ENCODE measurements around the gene OLIG2. TPM values are rescaled to one million over a fixed set of nuclear protein-coding genes. Genes with fewer than 3 reads are reported as not detected.

The OLIG2 gene
- total RNA-seq, 3 donors from 2014 or later (not counting 1 experiment from before 2014, with no cell fraction given): not detected

DNA sequence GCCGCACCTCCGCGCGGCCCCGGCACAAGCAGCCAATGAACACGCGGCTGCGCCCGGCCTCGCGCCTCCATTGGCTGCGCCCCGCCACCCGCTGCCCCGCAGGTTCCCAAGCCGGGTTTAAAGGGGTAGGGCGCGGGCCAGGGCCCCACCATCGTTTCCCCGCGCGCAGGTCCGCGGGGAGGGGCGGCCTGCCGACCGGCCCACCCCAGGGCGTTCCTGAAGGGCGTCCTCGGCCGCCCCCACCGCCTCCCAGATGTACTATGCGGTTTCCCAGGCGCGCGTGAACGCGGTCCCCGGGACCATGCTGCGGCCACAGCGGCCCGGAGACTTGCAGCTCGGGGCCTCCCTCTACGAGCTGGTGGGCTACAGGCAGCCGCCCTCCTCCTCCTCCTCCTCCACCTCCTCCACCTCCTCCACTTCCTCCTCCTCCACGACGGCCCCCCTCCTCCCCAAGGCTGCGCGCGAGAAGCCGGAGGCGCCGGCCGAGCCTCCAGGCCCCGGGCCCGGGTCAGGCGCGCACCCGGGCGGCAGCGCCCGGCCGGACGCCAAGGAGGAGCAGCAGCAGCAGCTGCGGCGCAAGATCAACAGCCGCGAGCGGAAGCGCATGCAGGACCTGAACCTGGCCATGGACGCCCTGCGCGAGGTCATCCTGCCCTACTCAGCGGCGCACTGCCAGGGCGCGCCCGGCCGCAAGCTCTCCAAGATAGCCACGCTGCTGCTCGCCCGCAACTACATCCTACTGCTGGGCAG lies 44.4 kb downstream of the OLIG2 start, which contains the start of gene OLIG1:
Gene OLIG1 (plus strand): TSS at position 148 of the 750 bp plus-strand sequence. CDS start 106 bp downstream, at position 254.
- Mint-ChIP-seq H3K4me3 (peak within 1 kb of the TSS; percentile 78), H3K36me3 (no peaks in the 10 kb centered on the region), H3K27me3 (ENCODE audit: low read depth in 2 of 2) (peaks cover 58 to 66% of the 10 kb centered on the region in 2 donors), H3K4me1 (peaks cover 9 to 15% of the 10 kb centered on the region in 2 donors), H3K27ac (no peak within 1 kb of the TSS), H3K9me3 (no peaks in the 10 kb centered on the region)
- H3K4me1 ChIP-seq (ENCODE audit: control insufficient read depth, insufficient read depth, low read length): peaks cover 22% of the 10 kb centered on the region
- no peak within 1 kb of the TSS for H3K27ac ChIP-seq (ENCODE audit: low read length)
- H3K27me3 ChIP-seq (ENCODE audit: control insufficient read depth, insufficient read depth, low read length): peaks cover 49% of the 10 kb centered on the region
- no peak within 1 kb of the TSS for H3K4me3 ChIP-seq (ENCODE audit: low read length)
- WGBS (ENCODE audit: insufficient coverage): under 1% methylated on average over 82 of the region's 82 CpGs
- no peaks in the 10 kb centered on the region for H3K9me3 ChIP-seq (ENCODE audit: control insufficient read depth, insufficient read depth, low read length)
- DNase-seq (peak in 1 of 2 donors; percentile 35), ATAC-seq (peak; percentile 54 to 70 (median 67))
- intact Hi-C loops (cut with micrococcal nuclease): no loop called here
- TF ChIP-seq, protein P1, sequence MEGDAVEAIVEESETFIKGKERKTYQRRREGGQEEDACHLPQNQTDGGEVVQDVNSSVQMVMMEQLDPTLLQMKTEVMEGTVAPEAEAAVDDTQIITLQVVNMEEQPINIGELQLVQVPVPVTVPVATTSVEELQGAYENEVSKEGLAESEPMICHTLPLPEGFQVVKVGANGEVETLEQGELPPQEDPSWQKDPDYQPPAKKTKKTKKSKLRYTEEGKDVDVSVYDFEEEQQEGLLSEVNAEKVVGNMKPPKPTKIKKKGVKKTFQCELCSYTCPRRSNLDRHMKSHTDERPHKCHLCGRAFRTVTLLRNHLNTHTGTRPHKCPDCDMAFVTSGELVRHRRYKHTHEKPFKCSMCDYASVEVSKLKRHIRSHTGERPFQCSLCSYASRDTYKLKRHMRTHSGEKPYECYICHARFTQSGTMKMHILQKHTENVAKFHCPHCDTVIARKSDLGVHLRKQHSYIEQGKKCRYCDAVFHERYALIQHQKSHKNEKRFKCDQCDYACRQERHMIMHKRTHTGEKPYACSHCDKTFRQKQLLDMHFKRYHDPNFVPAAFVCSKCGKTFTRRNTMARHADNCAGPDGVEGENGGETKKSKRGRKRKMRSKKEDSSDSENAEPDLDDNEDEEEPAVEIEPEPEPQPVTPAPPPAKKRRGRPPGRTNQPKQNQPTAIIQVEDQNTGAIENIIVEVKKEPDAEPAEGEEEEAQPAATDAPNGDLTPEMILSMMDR (IDR thresholded peaks at IDR 0.05): no peak
- H3K36me3 ChIP-seq (ENCODE audit: control insufficient read depth, insufficient read depth, low read length): no peaks in the 10 kb centered on the region

- WGBS (ENCODE audit: insufficient coverage): 4% methylated on average over 44 of the region's 44 CpGs
- Mint-ChIP-seq H3K27me3 (ENCODE audit: low read depth in 2 of 2) (peaks cover 53 to 65% of the 10 kb centered on the region in 2 donors), H3K4me1 (peaks cover 9 to 15% of the 10 kb centered on the region in 2 donors), H3K4me3 (no peak overlapping the region), H3K36me3 (no peaks in the 10 kb centered on the region), H3K27ac (no peak overlapping the region), H3K9me3 (no peaks in the 10 kb centered on the region)
- Histone ChIP-seq H3K4me3 (ENCODE audit: low read length) (no peak overlapping the region), H3K27ac (ENCODE audit: low read length) (no peak overlapping the region), H3K9me3 (ENCODE audit: control insufficient read depth, insufficient read depth, low read length) (no peaks in the 10 kb centered on the region), H3K4me1 (ENCODE audit: control insufficient read depth, insufficient read depth, low read length) (peaks cover 22% of the 10 kb centered on the region), H3K36me3 (ENCODE audit: control insufficient read depth, insufficient read depth, low read length) (no peaks in the 10 kb centered on the region), H3K27me3 (ENCODE audit: control insufficient read depth, insufficient read depth, low read length) (peaks cover 49% of the 10 kb centered on the region)
- DNase-seq (no peak), ATAC-seq (peak in 1 of 3 donors; percentile 4)
- intact Hi-C loops (cut with micrococcal nuclease): no loop called here
- TF ChIP-seq, protein P1 (IDR thresholded peaks at IDR 0.05): no peak
These were observed 44.9 kb downstream of the OLIG2 start for GRCh38 chr21:33070744-33070997.

- Mint-ChIP-seq H3K27ac (no peak overlapping the region), H3K36me3 (no peaks in the 10 kb centered on the region), H3K27me3 (ENCODE audit: low read depth in 2 of 2) (peaks cover 54 to 64% of the 10 kb centered on the region in 2 donors), H3K4me3 (peak overlapping the region; percentile 78), H3K9me3 (no peaks in the 10 kb centered on the region), H3K4me1 (peaks cover 11 to 15% of the 10 kb centered on the region in 2 donors)
- DNase-seq (peak in 1 of 2 donors; percentile 19), ATAC-seq (peak in 2 of 3 donors; percentile 28 to 31)
- WGBS (ENCODE audit: insufficient coverage): 2% methylated on average over 69 of the region's 69 CpGs
- Histone ChIP-seq H3K4me1 (ENCODE audit: control insufficient read depth, insufficient read depth, low read length) (peaks cover 22% of the 10 kb centered on the region), H3K9me3 (ENCODE audit: control insufficient read depth, insufficient read depth, low read length) (no peaks in the 10 kb centered on the region), H3K36me3 (ENCODE audit: control insufficient read depth, insufficient read depth, low read length) (no peaks in the 10 kb centered on the region), H3K4me3 (ENCODE audit: low read length) (peak overlapping the region; percentile 18), H3K27me3 (ENCODE audit: control insufficient read depth, insufficient read depth, low read length) (peaks cover 49% of the 10 kb centered on the region), H3K27ac (ENCODE audit: low read length) (no peak overlapping the region)
- TF ChIP-seq, protein P1 (IDR thresholded peaks at IDR 0.05): no peak
- intact Hi-C loops (cut with micrococcal nuclease): no loop called here
These were observed 45.4 kb downstream of the OLIG2 start for GRCh38 chr21:33070998-33071769.

All from natural killer cell (primary cell).